ENCODE results near the gene CAP2.
"Not testable (repeated sequence)": the region's sequence is repeated elsewhere in the genome, so short reads cannot be mapped to it uniquely, and the experiment has no call there.

GRCh38 chr6:17414395-17414794, 21.0 kb downstream of the CAP2 start:
- not testable (repeated sequence) for TF ChIP-seq POLR2AphosphoS5 (IDR thresholded peaks at IDR 0.05; ENCODE audit: borderline replicate concordance, low read depth, low read length); EZH2 (IDR thresholded peaks at IDR 0.05)

Measured in SK-N-MC (cell line).